HepG2 (cell line): ENCODE data around the gene ARGLU1. TPM values are rescaled to one million over a fixed set of nuclear protein-coding genes. Genes with fewer than 3 reads are reported as not detected.

ENCODE experiments used
- ATAC-seq: fragments of 200-7000 bp; cut with Tn5 transposase; 3 replicates; pipeline ENCODE4 v1.9.1; 2020; ENCODE audit warnings: mild to moderate bottlenecking, moderate library complexity
- BruUV-seq: library from RNA; stranded (reverse); fragments of 400-500 nt; replicated peaks from 2 replicates; lab custom pipeline; 2021; lab: Mats Ljungman, UMichigan
- CTCF ChIA-PET: fragments of 300-600 bp; formaldehyde crosslinking; extraction: SDS; loops from one replicate; lab custom pipeline; 2021; ENCODE audit warnings: low total read pairs, inconsistent platforms, low intra/inter-chr PET ratio; lab: Yijun Ruan, JAX
- POLR2A ChIA-PET: fragments of 350-600 bp; sonication (Branson Sonifier 250); formaldehyde crosslinking; loops from one replicate; lab custom pipeline; 2020; ENCODE audit warnings: antibody characterized with exemption, inconsistent platforms; lab: Yijun Ruan, JAX
- DNase-seq: peaks from one replicate; pipeline ENCODE4 v3.0.0-alpha.2; 2015; ENCODE audit warnings: low spot score
- FAIRE-seq: peaks from 3 replicates; lab custom pipeline; 2011; peaks lifted over from hg19 to GRCh38; lab: Jason Lieb, UNC
- H2AFZ ChIP-seq: one replicate; pipeline ENCODE4 v1.6.1; 2011; ENCODE audit warnings: low read length, inconsistent platforms
- H3K27ac ChIP-seq: fragments of 300-600 bp; 3 replicates; pipeline ENCODE4 v1.8.0; 2011; ENCODE audit warnings: mixed run types, mild to moderate bottlenecking, mixed read lengths, low read length, inconsistent platforms; ENCODE audit not compliant: insufficient read depth; ENCODE audit errors: extremely low read length
- H3K27me3 ChIP-seq, 2 experiments: fragments of 200-600 bp in 1 of 2; 2 replicates in 1 of 2; 3 replicates in 1 of 2; pipeline versions ENCODE4 v1.6.0 to v1.8.0; 2011; ENCODE audit warnings: low read length in 2 of 2, mild to moderate bottlenecking in 2 of 2, moderate library complexity in 2 of 2, inconsistent platforms in 1 of 2; ENCODE audit not compliant: insufficient read depth in 2 of 2, control insufficient read depth in 1 of 2
- H3K36me3 ChIP-seq, 2 experiments: fragments of 200-600 bp in 1 of 2; replicated peaks in 1 of 2; 2 replicates in 1 of 2; 3 replicates in 1 of 2; pipeline versions ENCODE4 v1.5.1 to v1.8.0; 2011; ENCODE audit warnings: low read length in 2 of 2, inconsistent platforms in 1 of 2; ENCODE audit not compliant: insufficient read depth in 2 of 2, control insufficient read depth in 1 of 2
- H3K4me1 ChIP-seq: 2 replicates; pipeline ENCODE4 v1.5.1; 2012; ENCODE audit warnings: low read length, inconsistent platforms; ENCODE audit not compliant: insufficient read depth
- H3K4me2 ChIP-seq: 2 replicates; pipeline ENCODE4 v1.6.0; 2011; ENCODE audit warnings: low read depth, low read length, inconsistent platforms
- H3K4me3 ChIP-seq, 3 experiments: fragments of 200-600 bp in 1 of 3; sonication (generic), shearing (Covaris generic) in 1 of 3; replicated peaks in 1 of 3; 2 replicates each; pipeline ENCODE4 v1.5.1; 2011 to 2016; ENCODE audit warnings: low read length in 3 of 3, inconsistent platforms in 2 of 3, low read depth in 2 of 3, mild to moderate bottlenecking in 2 of 3, control low read depth in 1 of 3, mixed read lengths in 1 of 3; ENCODE audit not compliant: insufficient read depth in 1 of 3
- H3K79me2 ChIP-seq: one replicate; pipeline ENCODE4 v1.6.1; 2011; ENCODE audit warnings: low read length, inconsistent platforms; ENCODE audit not compliant: insufficient read depth
- H3K9ac ChIP-seq: 2 replicates; pipeline ENCODE4 v1.6.0; 2011; ENCODE audit warnings: mild to moderate bottlenecking, low read depth, low read length, inconsistent platforms; ENCODE audit not compliant: insufficient read depth
- H3K9me3 ChIP-seq: 2 replicates; pipeline ENCODE4 v1.5.1; 2012; ENCODE audit warnings: mild to moderate bottlenecking, low read length
- H4K20me1 ChIP-seq: 2 replicates; pipeline ENCODE4 v1.6.0; 2011; ENCODE audit warnings: inconsistent platforms, mild to moderate bottlenecking, low read length, moderate library complexity; ENCODE audit not compliant: insufficient read depth
- ATF7-NPFF ChIP-seq: sonication (generic); formaldehyde crosslinking; IDR thresholded peaks from 2 replicates; pipeline ENCODE4 v1.8.1; 2023; ENCODE audit warnings: mild to moderate bottlenecking, low read depth, missing genetic modification reagents, moderate library complexity
- HDAC6 ChIP-seq: fragments of 200-600 bp; sonication (generic); IDR thresholded peaks from 2 replicates; pipeline ENCODE4 v1.7.0; 2017; ENCODE audit warnings: mild to moderate bottlenecking, antibody characterized with exemption, low read length, low read depth
- HNRNPK ChIP-seq: fragments of 200-400 bp; formaldehyde crosslinking; IDR thresholded peaks from 2 replicates; pipeline ENCODE4 v1.6.1; 2018; ENCODE audit warnings: low read length, low read depth, moderate library complexity, mild to moderate bottlenecking; ENCODE audit not compliant: poor library complexity, severe bottlenecking
- KAT2B ChIP-seq: fragments of 150-350 bp; IDR thresholded peaks from 2 replicates; pipeline ENCODE4 v1.6.1; 2014; ENCODE audit warnings: low read depth, low read length, borderline replicate concordance
- NCOA5 ChIP-seq: sonication (generic); formaldehyde crosslinking; IDR thresholded peaks from 2 replicates; pipeline ENCODE4 v1.4.0; 2020; ENCODE audit warnings: missing genetic modification reagents
- PHB2 ChIP-seq: fragments of 450-650 bp; IDR thresholded peaks from 2 replicates; pipeline ENCODE4 v1.6.1; 2018; ENCODE audit not compliant: partially characterized antibody
- RBFOX2 ChIP-seq: fragments of 200-400 bp; formaldehyde crosslinking; IDR thresholded peaks from 2 replicates; pipeline ENCODE4 v1.6.1; 2017; ENCODE audit warnings: low read depth, mild to moderate bottlenecking, low read length
- RBM39 ChIP-seq: fragments of 200-400 bp; formaldehyde crosslinking; IDR thresholded peaks from one replicate; pipeline ENCODE4 v1.6.1; 2018; ENCODE audit warnings: antibody characterized with exemption, mild to moderate bottlenecking, low read depth, low read length; ENCODE audit not compliant: poor library complexity, severe bottlenecking
- RFXAP ChIP-seq: sonication (generic); formaldehyde crosslinking; IDR thresholded peaks from 2 replicates; pipeline ENCODE4 v1.4.0; 2020; ENCODE audit warnings: missing genetic modification reagents, borderline replicate concordance
- SMARCE1 ChIP-seq: fragments of 450-650 bp; IDR thresholded peaks from 2 replicates; pipeline ENCODE4 v1.6.1; 2017; ENCODE audit warnings: borderline replicate concordance
- SNAPC2 ChIP-seq: sonication (generic); formaldehyde crosslinking; IDR thresholded peaks from 2 replicates; pipeline ENCODE4 v1.8.1; 2022; ENCODE audit warnings: mild to moderate bottlenecking, missing genetic modification reagents
- ZBTB7A ChIP-seq: sonication (generic); formaldehyde crosslinking; IDR thresholded peaks from 2 replicates; pipeline ENCODE4 v1.8.0; 2022; ENCODE audit warnings: mild to moderate bottlenecking, missing genetic modification reagents
- ZFP36 ChIP-seq: fragments of 150-350 bp; IDR thresholded peaks from 2 replicates; pipeline ENCODE4 v1.6.1; 2018; ENCODE audit warnings: borderline replicate concordance, low read length, low read depth; ENCODE audit not compliant: partially characterized antibody
- ZNF329 ChIP-seq: sonication (generic); formaldehyde crosslinking; IDR thresholded peaks from 2 replicates; pipeline ENCODE4 v1.9.0; 2021; ENCODE audit warnings: low read depth, mild to moderate bottlenecking, missing genetic modification reagents
- ZNF674 ChIP-seq: sonication (generic); formaldehyde crosslinking; IDR thresholded peaks from 2 replicates; pipeline ENCODE4 v1.5.0; 2020; ENCODE audit warnings: low read depth, mild to moderate bottlenecking, missing genetic modification reagents
- ZNF790 ChIP-seq: sonication (generic); formaldehyde crosslinking; IDR thresholded peaks from 2 replicates; pipeline ENCODE4 v1.8.0; 2022; ENCODE audit warnings: missing genetic modification reagents, mild to moderate bottlenecking, borderline replicate concordance
- WGBS: methylation state at CpG from one replicate; pipeline ENCODE4 v1.1.6; 2017; ENCODE audit warnings: low lambda C conversion rate; 5-methylcytosine and 5-hydroxymethylcytosine counted together
- in situ Hi-C: cut with HindIII; loops from 2 replicates; pipeline ENCODE4 v1.10.0; 2017; ENCODE audit warnings: low pct_unique_long_range_greater_than_20kb; ENCODE audit not compliant: extremely low pct_ligation_motif_present
- intact Hi-C: fragments of 100-400 bp; cut with micrococcal nuclease; formaldehyde crosslinking; loops from one replicate; pipeline ENCODE4 v1.10.0; 2022; ENCODE audit not compliant: unreplicated experiment
- polyA plus RNA-seq, 8 experiments: library from polyadenylated mRNA; depleted of rRNA in 3 of 8; stranded (reverse) in 7 of 8; unstranded in 1 of 8; fragments of >200 nt; fragmentation: Illumina TruSeq in 4 of 8; extraction: Trizol in 4 of 8; gene quantifications; 2 replicates each; pipeline versions ENCODE4 v1.2.1 to v1.2.3, GENCODE V29; 2011 to 2016; ENCODE audit warnings: low read depth in 4 of 8, missing spikeins in 1 of 8, mixed read lengths in 1 of 8; ENCODE audit not compliant: insufficient read depth in 1 of 8
- total RNA-seq, 5 experiments: library from RNA; depleted of rRNA; stranded (reverse); fragments of >200 nt; fragmentation: Illumina TruSeq; extraction: Trizol; gene quantifications; 2 replicates each; pipeline ENCODE4 v1.2.3, GENCODE V29; 2016; ENCODE audit warnings: low read depth in 1 of 5

Gene ARGLU1
- total and polyA plus RNA-seq, 2 of the 13 experiments (the other 11 are each of a cell fraction or from before 2014, with no cell fraction given) = 47.1 to 70.6 TPM

GRCh38 chr13:106514928-106515634 is 52.9 kb downstream of the ARGLU1 start (continued):
- TF ChIP-seq HNRNPK = no peak

GRCh38 chr13:106513025-106513983 is 54.6 kb downstream of the ARGLU1 start:
- POLR2A ChIA-PET = no interaction called here
- Histone ChIP-seq H3K9ac (no peak overlapping the region), H3K27ac (no peak overlapping the region), H3K27me3 (no peaks in the 10 kb centered on the region), H4K20me1 (no peaks in the 10 kb centered on the region), H3K4me1 (no peaks in the 10 kb centered on the region), H2AFZ (no peak overlapping the region), H3K4me2 (no peak overlapping the region), H3K79me2 (no peaks in the 10 kb centered on the region), H3K36me3 (no peaks in the 10 kb centered on the region)
- 20% methylated on average over 8 of the region's 8 CpGs for WGBS
- no peak for DNase-seq
- no TSS peak for BruUV-seq
- CTCF ChIA-PET = no interaction called here
- intact Hi-C loops = no loop called here
- in situ Hi-C loops = no loop called here
- TF ChIP-seq NCOA5 (no peak), HDAC6 (no peak), RFXAP (CRISPR knock-in tag) (no peak), ZFP36 (no peak), RBM39 (no peak), ZNF329 (CRISPR knock-in tag) (no peak), ATF7-NPFF (CRISPR knock-in tag) (no peak), RBFOX2 (no peak), SMARCE1 (no peak), ZNF790 (CRISPR knock-in tag) (no peak), ZBTB7A (CRISPR knock-in tag) (no peak), ZNF674 (CRISPR knock-in tag) (no peak), KAT2B (no peak), SNAPC2 (CRISPR knock-in tag) (no peak), PHB2 (no peak)
- TF ChIP-seq, all 625 proteins: peak for 0
- Histone ChIP-seq H3K4me3 (no peak overlapping the region), H3K9me3 (no peaks in the 10 kb centered on the region)
- ATAC-seq = no peak
- no peak for FAIRE-seq
